Measurements from ENCODE around the gene C1orf53. TPM values are rescaled to one million over a fixed set of nuclear protein-coding genes. Genes with fewer than 3 reads are reported as not detected.

The C1orf53 gene
- total RNA-seq, 1 donor from 2014 or later, result 1.4 TPM

DNA sequence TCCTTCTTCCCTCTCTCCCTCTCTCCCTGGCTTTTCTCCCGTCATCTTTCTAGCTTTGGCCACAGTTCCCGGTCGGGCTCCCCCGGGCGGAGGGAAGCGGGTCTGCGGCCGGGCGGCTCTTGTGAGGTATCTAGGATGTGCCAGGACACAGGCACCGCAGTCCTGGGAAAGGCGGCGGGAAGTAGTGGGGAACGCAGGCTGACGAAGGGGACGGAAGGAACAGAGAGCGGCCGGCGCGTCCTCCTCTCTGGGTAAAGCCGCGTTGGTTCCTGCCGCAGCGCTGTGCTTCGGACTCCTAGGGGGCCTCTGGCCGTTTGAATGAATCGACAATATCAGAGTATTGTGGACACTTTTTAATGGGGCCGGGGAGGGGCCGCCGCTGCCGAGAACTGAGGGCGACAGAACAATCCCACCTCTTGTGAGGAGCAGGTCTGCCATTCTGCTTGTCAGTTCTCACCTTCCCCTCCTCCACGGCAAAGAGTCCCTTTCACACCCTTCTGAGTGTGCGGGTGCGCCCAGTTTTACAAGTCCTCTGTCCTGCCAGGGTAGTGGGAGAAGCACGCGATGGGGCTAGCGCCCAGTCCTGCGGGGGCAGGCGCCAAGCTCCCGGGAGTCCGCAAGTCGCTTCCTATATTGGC lies 13.6 kb downstream of the C1orf53 start:
- Histone ChIP-seq H4K20me1 (ENCODE audit: low read depth) (peaks cover 26% of the 10 kb centered on the region), H3K4me1 (peaks cover 85% of the 10 kb centered on the region), H3K9ac (no peak overlapping the region), H2AFZ (replicated peaks) (peak overlapping the region; percentile 83), H3K36me3 (no peaks in the 10 kb centered on the region), H3K27ac (no peak overlapping the region), H3K27me3 (peaks cover 99% of the 10 kb centered on the region), H3K79me2 (ENCODE audit: low read depth) (no peaks in the 10 kb centered on the region), H3K4me2 (peak overlapping the region; percentile 92), H3K4me3 (peak overlapping the region; percentile 55), H3K9me3 (ENCODE audit: low read depth) (no peaks in the 10 kb centered on the region), H3F3A (ENCODE audit: low read depth) (peaks cover 43% of the 10 kb centered on the region)
- no peak overlapping the region for H3K27ac Mint-ChIP-seq
- H3K9me3 Mint-ChIP-seq, result peaks cover 2% of the 10 kb centered on the region
- H3K36me3 Mint-ChIP-seq, result no peaks in the 10 kb centered on the region
- DNase-seq (ENCODE audit: low spot score), result peak; percentile 95
- peaks cover 94% of the 10 kb centered on the region for H3K27me3 Mint-ChIP-seq (ENCODE audit: insufficient read depth, low read depth)
- H3K4me3 Mint-ChIP-seq, result peak overlapping the region; percentile 85
- peaks cover 63% of the 10 kb centered on the region for H3K4me1 Mint-ChIP-seq
- TF ChIP-seq EZH2phosphoT487 (IDR thresholded peaks at IDR 0.05), result peak; percentile 10
- TF ChIP-seq EZH2 (IDR thresholded peaks at IDR 0.05), result no peak
- TF ChIP-seq, protein P1, sequence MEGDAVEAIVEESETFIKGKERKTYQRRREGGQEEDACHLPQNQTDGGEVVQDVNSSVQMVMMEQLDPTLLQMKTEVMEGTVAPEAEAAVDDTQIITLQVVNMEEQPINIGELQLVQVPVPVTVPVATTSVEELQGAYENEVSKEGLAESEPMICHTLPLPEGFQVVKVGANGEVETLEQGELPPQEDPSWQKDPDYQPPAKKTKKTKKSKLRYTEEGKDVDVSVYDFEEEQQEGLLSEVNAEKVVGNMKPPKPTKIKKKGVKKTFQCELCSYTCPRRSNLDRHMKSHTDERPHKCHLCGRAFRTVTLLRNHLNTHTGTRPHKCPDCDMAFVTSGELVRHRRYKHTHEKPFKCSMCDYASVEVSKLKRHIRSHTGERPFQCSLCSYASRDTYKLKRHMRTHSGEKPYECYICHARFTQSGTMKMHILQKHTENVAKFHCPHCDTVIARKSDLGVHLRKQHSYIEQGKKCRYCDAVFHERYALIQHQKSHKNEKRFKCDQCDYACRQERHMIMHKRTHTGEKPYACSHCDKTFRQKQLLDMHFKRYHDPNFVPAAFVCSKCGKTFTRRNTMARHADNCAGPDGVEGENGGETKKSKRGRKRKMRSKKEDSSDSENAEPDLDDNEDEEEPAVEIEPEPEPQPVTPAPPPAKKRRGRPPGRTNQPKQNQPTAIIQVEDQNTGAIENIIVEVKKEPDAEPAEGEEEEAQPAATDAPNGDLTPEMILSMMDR (IDR thresholded peaks at IDR 0.05), result peak; percentile 77

DNA sequence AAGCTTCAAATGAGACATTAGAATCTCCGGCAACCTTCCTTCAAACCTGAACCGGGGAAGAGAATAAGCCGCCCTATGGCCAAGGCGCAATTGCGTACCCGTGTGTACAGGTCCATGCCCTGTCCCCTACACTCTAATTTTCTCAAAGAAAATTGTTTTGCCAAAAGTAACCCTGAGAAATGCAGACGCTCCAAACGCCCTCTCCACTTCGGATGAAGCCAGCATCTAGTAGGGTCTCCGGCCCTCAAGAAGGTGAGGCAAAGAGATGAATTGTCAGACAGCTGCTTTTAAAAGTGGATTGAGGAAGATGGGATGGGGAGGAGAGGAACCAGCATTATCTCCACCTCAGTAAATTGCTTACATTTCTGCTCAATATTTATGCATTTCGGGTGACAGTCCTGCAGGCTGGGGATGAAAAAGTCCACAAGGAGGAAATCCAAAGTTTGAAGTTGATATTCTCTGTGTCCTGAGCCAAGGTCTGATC lies 14.1 kb downstream of the C1orf53 start:
- H3F3A ChIP-seq (ENCODE audit: low read depth), result peaks cover 48% of the 10 kb centered on the region
- H3K36me3 ChIP-seq, result no peaks in the 10 kb centered on the region
- no peaks in the 10 kb centered on the region for H3K79me2 ChIP-seq (ENCODE audit: low read depth)
- H3K27me3 Mint-ChIP-seq (ENCODE audit: insufficient read depth, low read depth), result peaks cover 97% of the 10 kb centered on the region
- no peak overlapping the region for H3K27ac Mint-ChIP-seq
- H3K4me1 Mint-ChIP-seq, result peaks cover 66% of the 10 kb centered on the region
- peak; percentile 33 for TF ChIP-seq EZH2phosphoT487 (IDR thresholded peaks at IDR 0.05)
- TF ChIP-seq EZH2 (IDR thresholded peaks at IDR 0.05), result peak; percentile 68
- TF ChIP-seq, protein P1 (IDR thresholded peaks at IDR 0.05), result no peak
- peaks cover 99% of the 10 kb centered on the region for H3K27me3 ChIP-seq
- H3K9me3 ChIP-seq (ENCODE audit: low read depth), result no peaks in the 10 kb centered on the region
- H3K9ac ChIP-seq, result no peak overlapping the region
- H3K4me2 ChIP-seq, result peak overlapping the region; percentile 92
- peaks cover 89% of the 10 kb centered on the region for H3K4me1 ChIP-seq
- no peaks in the 10 kb centered on the region for H3K36me3 Mint-ChIP-seq
- H3K27ac ChIP-seq, result no peak overlapping the region
- no peak for DNase-seq (ENCODE audit: low spot score)
- peak overlapping the region; percentile 55 for H3K4me3 ChIP-seq
- peaks cover 2% of the 10 kb centered on the region for H3K9me3 Mint-ChIP-seq
- H3K4me3 Mint-ChIP-seq, result peak overlapping the region; percentile 85
- peak overlapping the region; percentile 83 for H2AFZ ChIP-seq (replicated peaks)
- peaks cover 21% of the 10 kb centered on the region for H4K20me1 ChIP-seq (ENCODE audit: low read depth)

DNA sequence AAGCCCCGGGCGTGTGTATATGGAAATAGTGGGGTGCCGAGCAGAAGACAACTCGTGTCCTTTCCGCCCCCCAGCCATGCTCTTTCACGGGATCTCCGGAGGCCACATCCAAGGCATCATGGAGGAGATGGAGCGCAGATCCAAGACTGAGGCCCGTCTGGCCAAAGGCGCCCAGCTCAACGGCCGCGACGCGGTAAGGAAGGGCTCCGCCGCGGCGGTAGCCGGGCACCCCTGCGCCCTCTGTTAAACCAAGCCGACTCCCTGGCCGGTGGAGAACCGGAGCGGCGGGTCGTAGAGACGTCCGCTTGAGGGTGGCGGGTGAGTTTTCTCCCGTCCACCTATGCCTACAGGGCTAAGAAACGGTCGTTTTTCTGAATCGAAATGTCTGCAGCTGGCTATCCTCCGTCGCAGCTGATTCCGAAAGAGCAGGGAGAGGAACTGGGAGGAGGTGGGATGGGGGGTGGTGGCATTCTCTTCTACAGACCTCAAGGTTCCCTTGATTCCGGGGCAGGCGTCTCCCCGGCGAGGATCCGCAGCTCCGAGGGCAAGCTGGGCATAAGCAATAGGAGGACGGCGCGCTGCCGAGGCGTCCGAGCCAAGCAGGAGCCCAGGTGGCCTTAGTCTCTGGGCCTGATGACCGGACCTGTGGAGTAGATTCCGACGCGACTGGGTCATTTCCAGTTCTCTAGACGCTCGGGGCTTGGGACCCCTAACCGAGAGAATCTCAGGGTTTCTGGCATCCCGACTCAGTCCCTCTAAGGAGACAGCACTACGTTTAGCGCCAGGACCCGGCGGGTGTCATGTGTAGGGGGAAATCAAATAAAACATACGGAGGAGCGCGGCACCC lies 15.6 kb downstream of the C1orf53 start:
- DNase-seq (ENCODE audit: low spot score), result peak; percentile 64
- H3K4me1 Mint-ChIP-seq, result peaks cover 55% of the 10 kb centered on the region
- peak overlapping the region; percentile 82 for H2AFZ ChIP-seq (replicated peaks)

More for the DNA sequence above, 15.6 kb downstream of the C1orf53 start:
- H4K20me1 ChIP-seq (ENCODE audit: low read depth), result peaks cover 17% of the 10 kb centered on the region
- Mint-ChIP-seq H3K4me3 (peak overlapping the region; percentile 85), H3K27ac (no peak overlapping the region), H3K27me3 (ENCODE audit: insufficient read depth, low read depth) (peaks cover 94% of the 10 kb centered on the region), H3K36me3 (no peaks in the 10 kb centered on the region), H3K9me3 (peaks cover 2% of the 10 kb centered on the region)
- peak overlapping the region; percentile 92 for H3K4me2 ChIP-seq
- no peaks in the 10 kb centered on the region for H3K9me3 ChIP-seq (ENCODE audit: low read depth)
- TF ChIP-seq EZH2 (IDR thresholded peaks at IDR 0.05) (peak; percentile 80), EZH2phosphoT487 (IDR thresholded peaks at IDR 0.05) (peak; percentile 94)
- TF ChIP-seq, protein P1 (IDR thresholded peaks at IDR 0.05), result no peak
- H3F3A ChIP-seq (ENCODE audit: low read depth), result peaks cover 63% of the 10 kb centered on the region
- H3K79me2 ChIP-seq (ENCODE audit: low read depth), result no peaks in the 10 kb centered on the region
- no peaks in the 10 kb centered on the region for H3K36me3 ChIP-seq
- no peak overlapping the region for H3K9ac ChIP-seq
- peaks cover 99% of the 10 kb centered on the region for H3K27me3 ChIP-seq
- no peak overlapping the region for H3K27ac ChIP-seq
- H3K4me3 ChIP-seq, result peak overlapping the region; percentile 47
- peaks cover 80% of the 10 kb centered on the region for H3K4me1 ChIP-seq
